ENCODE measurements around the gene RPN1.

DNA sequence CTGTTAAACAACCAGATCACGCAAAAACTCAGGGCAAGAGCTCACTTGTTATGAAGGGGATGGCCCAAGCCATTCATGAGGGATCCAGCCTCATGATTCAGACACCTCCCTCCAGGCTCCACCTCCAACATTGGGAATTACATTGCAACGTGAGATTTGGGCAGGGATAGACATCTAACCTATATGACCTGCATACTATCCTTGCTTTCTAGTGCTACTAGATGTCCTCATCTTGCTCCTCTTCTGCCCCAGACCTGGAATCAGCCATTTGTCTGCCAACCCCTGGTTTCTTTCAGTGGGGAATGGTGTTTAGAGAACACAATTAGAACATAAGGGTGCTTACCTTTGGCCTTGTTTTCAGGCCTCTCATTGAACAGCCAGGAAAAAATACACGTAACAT, 63.2 kb downstream of the RPN1 start:
- TF ChIP-seq, protein P1, sequence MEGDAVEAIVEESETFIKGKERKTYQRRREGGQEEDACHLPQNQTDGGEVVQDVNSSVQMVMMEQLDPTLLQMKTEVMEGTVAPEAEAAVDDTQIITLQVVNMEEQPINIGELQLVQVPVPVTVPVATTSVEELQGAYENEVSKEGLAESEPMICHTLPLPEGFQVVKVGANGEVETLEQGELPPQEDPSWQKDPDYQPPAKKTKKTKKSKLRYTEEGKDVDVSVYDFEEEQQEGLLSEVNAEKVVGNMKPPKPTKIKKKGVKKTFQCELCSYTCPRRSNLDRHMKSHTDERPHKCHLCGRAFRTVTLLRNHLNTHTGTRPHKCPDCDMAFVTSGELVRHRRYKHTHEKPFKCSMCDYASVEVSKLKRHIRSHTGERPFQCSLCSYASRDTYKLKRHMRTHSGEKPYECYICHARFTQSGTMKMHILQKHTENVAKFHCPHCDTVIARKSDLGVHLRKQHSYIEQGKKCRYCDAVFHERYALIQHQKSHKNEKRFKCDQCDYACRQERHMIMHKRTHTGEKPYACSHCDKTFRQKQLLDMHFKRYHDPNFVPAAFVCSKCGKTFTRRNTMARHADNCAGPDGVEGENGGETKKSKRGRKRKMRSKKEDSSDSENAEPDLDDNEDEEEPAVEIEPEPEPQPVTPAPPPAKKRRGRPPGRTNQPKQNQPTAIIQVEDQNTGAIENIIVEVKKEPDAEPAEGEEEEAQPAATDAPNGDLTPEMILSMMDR (IDR thresholded peaks at IDR 0.05; ENCODE audit: borderline replicate concordance, extremely low read depth, low read length, poor library complexity, severe bottlenecking) = no peak
- no peak for TF ChIP-seq EZH2 (IDR thresholded peaks at IDR 0.05; ENCODE audit: borderline replicate concordance, low read depth, low read length, severe bottlenecking)

Data from DND-41 (cell line).